GM12892 (cell line): Measurements from ENCODE around the gene ZZZ3.

Experiments used
- POLR2A ChIP-seq: IDR thresholded peaks from 2 replicates; pipeline ENCODE4 v1.6.1; 2011; ENCODE audit warnings: low read depth, low read length, control low read depth
- POLR2AphosphoS5 ChIP-seq: IDR thresholded peaks from 2 replicates; pipeline ENCODE4 v1.6.1; 2011; ENCODE audit warnings: low read depth, low read length, control low read depth
- TAF1 ChIP-seq: IDR thresholded peaks from 2 replicates; pipeline ENCODE4 v1.6.1; 2011; ENCODE audit warnings: low read depth, mild to moderate bottlenecking, control low read depth, low read length, borderline replicate concordance

DNA sequence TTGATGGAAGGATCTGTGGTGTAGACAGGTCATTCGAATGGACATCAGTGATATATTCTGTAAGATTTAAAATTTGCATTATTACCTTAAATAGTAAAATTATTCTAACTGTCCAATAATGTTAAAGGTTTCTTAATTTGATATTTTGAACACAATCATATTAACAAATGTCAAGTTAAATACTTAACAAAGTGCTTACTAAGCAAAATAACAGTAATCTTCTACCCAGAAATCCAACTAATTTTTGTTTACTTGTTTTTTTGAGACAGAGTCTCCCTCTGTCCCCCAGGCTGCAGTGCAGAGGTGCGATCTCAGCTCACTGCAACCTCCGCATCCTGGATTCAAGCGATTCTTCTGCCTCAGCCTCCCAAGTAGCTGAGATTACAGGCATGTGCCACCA lies 43.2 kb upstream of the ZZZ3 start:
- TF ChIP-seq POLR2A (no peak), POLR2AphosphoS5 (no peak), TAF1 (no peak)
